ENCODE results near the gene CA10.

Gene CA10

DNA sequence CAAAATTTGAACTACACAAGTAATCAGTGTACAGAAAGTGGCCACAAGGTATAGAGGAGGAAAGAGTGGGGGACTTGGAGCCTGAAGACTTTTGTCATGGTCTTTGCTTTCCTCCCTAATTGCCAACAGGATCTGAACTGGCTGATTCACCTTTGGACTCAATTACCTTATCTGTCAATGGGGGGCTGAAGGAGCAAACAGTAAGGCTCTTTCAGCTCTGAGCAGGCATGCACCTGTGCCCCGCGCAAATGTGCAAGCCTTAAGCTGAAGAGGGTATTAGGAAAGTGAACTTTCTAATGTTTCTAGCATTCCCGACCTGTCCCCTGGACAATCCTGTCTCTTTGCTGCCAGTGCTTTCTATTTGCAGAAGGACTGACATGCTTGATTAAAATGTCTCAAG, 302.7 kb downstream of the CA10 start:
- DNase-seq, result no peak

DNA sequence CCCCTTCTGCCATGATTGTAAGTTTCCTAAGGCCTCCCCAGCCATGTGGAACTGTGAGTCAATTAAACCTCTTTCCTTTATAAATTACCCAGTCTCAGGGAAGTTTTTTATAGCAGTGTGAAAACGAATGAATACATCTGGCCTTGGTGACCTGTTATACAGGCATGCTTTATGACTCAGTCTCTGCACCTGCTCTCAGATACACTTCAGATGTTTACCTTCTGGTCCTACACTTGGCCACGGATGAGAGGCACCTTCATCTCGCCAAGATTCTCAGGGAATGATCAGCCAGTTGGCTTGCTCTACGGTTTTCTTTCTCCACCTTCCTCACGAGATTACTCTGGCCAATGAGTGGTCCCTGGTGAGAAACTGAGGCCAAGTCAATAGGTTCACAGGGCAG, 304.7 kb downstream of the CA10 start:
- DNase-seq, result no peak

DNA sequence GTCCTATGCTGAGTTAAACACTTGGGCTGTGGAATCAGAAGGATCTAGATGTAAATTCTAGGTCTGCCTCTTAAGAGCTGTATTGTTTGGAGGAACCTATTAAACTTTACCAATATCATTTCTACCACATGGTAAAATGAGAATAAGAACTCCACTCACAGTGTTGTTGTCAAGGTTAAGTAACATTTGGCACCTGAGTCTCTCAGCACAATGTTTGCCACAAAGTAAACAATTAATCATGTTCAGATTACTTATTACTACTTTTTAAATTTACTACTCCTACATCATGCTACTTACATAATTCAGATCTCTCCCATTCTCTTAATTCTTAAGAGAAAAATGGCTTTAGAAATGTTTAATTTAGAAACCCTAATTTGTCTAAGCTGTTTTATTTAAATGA, 305.9 kb downstream of the CA10 start:
- no peak for DNase-seq

DNA sequence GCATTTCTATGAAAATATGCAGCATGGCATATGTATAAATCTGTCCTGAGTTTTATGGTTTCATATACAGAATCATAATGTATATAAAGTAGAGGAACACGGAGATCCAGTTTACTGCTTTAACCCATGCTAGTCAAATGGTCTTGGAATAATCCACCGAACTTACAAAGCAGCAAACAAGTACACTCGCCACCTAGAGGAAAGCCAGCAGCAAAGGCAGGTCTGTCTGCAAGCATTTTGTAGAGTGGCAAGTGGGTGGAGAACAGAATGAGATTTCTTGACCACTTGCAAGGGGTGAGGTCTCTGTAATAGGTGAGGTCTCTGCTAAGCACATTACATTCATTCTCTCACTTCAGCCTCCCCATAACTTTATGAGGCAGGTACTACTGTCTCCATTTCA, 308.3 kb downstream of the CA10 start:
- DNase-seq, result no peak

DNA sequence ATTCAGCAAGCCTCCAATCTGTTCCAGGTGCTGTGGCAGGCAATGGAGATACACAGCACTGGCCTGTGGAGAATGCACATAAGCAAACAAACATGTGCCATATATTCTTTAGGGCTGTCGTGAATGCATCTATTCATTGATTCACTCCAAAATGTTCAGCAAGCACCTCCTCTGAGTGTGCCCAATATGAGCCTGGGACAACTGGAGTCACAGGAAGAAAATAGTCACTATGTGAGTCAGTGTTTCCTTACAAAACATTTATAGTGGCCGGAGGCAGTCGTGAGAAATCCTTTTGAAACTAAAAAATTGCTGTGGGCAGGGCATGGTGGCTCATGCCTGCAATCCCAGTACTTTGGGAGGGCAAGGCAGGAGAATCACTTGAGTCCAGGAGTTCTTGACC, 310.1 kb downstream of the CA10 start:
- DNase-seq, result no peak

DNA sequence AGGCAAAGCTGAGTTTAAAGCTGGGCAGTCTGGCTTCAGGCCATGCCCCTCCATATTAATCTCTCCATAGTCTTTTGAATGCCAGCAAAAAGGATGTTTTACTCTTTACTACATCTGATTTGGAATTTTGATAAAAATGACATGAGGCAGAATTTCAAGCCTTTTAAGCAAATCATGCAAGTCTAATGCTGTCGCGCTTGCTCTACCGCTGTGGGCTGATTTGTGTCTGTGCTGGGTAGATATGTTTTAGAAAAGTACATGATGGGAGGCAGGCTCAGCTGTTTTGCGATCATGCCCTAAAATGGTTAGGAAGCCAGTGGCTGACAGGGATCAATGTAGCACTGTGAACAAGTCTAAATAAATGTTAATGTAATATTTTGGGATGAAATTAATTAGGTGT, 311.9 kb downstream of the CA10 start:
- DNase-seq, result no peak

DNA sequence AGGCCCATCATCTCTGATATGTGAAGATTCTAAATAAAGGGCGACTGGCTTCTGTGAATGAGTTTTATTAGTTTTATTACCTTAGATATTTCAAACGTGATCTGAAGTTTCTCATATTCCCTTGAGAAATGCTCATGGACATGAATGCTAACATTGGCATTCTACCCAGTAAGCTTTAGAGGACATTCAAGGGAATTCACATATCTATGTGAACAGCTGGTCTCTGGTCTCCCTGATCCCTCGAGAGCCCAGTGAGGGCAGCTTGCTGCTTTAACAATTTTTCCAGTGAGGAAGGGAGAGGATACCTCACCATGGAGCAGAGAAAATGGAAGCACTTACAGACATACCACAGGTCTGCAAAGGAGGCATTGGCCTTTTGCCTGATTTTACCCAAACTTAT, 312.7 kb downstream of the CA10 start:
- DNase-seq, result no peak

DNA sequence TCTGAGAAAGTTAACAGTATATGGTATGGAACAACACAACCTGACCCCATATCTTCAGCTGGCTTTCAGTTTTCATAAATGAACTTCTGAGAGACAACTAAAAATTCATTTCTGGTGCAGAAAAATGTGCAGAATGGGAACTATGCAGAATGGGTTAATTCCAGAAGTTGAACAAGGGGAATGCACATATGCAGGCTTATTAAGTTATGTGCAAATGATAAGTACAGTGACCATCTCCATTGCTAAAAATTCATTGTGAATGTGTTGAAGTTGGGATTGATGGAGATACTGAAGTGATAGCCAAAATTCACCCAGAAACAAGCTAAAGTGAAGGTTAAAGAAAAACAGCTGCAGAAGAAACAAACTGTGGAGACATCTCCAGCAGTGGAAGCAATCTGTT, 315.8 kb downstream of the CA10 start:
- DNase-seq, result no peak

DNA sequence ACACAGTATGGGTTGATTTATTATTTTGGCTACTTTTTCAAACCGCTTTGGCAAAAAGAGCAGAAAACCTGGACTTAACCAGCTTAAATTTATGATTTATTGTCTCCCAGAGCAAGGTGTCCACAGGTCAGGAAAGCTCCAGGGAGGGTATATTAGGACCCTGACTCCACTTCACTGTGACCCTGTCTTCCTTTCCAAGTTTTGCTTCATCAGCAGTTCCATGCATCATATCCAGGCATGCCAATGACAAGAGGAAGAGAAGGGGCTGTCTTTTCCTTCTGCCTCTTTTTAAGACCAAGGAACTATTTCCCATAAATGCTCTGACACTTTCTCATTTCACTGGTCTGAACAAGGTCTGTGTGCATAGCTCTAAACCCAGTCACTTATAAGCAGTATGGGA, 316.8 kb downstream of the CA10 start:
- no peak for DNase-seq

DNA sequence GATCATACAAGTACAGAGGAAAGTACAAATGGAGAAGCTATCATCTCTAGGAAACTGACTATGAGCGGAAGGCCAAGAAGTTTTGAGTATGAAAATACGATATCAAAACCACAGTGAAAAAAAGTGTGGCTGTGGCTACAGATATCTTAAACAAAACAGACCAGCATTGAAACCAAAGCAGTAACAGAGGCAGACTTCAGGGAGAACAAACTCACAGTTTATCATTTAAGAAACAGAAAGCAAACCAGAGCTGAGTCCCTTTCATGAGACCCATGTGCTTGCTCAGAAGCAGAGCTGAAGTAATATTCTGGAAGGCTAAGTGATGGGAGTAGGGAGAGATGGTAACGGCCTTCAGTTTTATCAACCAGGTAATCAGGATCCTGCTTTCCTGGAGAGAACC, 317.8 kb downstream of the CA10 start:
- DNase-seq, result no peak

DNA sequence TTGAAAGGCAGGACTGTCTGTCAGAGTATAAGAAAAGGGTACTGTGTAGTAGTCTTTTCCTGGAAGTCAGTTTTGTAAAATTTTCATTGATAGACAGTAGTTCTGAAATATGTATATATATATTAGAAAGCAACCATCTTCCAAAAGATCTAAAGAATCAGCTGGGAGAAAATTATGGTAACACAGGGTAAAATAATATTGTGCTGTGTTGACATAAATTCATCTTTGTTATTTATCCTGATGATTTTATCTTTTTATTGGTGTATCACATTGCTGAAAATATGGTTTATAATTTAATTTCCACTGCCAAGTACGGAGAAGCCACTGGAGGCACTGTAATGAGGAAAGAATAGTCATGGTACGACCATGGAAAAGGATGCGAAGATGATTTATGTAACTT, 324.9 kb downstream of the CA10 start:
- DNase-seq, result no peak

DNA sequence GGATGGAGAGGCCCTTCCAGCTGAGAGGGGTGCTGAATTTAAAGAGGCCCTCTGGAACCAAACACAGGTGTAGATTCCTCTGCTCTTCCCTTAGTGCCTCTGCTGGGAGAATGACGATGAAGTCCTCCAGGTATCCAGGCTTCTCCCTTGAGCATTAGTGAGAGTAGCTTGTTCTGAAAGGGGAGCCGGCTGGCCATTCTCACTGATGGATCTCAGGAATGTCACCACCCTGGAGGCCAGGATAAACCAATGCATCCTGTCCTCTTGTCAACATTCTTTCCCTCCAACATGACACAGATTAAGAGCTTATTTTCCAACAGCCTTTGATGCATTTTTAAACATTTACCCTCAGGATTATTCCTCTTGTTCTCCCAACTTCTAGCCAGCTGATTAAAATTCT, 325.5 kb downstream of the CA10 start:
- no peak for DNase-seq

DNA sequence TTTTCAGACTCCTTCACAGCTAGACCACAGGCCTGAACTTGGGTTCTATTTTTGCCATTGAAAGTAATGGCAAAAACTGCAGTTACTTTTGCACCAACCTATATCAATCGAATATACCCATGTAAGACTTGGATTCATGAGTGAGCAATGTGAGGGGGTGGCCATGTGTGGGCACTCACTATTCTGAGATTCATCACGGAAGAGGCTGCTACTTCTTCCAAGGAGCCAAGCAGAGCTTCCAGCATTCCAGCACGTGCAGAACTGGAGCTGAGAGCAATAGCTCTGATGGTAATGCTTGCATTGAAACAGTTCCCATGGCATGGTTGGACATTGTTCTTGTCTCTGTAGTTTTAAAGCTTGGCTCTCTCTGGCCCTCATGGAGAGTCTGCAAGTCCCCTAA, 327.6 kb downstream of the CA10 start:
- DNase-seq, result no peak

DNA sequence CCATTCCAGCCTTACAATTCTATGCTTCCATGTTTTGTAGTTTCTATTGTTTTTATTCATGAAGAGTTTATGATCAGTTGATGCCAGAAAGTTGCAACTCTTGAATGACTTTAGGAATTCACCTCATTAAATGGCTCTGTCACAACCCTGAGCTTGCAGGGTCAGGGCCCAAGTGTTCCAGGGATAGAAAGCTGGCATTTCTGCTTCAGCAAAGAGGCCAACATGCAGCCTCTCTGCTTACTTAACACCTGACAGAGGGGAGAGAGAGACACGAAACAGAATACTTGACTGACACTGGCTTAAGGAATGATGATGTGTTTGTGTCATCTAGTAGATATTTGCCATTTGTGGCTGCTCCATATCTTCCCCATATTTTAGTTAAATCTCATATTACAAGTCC, 328.1 kb downstream of the CA10 start:
- DNase-seq, result no peak

DNA sequence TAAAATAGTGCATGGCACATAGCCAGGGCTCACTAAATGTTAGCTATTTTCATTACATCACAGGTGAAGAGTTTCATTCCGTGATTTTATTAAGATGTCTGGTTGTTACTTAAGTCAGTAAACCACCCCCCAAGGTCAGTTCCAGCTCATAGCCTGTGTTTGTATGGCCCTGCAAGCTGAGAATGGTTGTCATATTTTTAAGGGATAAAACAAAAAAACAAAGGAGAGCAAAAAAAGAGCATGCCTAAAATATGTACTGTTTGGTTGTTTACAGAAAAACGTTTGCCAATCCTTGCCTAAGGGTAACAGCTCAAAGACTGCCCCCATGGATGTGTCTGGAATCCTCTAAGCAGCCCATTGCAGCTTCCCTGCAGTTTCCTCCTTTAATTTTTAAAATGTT, 329.6 kb downstream of the CA10 start:
- no peak for DNase-seq

DNA sequence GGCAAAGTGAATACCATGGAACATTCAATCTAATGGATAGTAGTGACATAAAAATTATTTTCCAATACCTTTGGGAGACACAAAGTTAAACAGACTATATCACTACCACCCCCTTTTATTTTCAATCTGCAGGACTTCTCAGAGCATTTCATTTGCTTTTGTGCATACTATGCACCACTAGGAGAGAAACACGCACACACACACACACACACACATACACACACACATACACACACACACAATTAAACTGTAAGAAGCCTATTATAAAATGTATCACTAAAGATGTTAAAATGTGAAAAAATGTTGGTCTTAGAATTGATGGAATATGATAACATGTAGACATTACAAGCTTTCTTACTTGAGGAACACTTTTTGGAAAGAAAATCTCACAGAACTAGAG, 331.4 kb downstream of the CA10 start:
- no peak for DNase-seq

DNA sequence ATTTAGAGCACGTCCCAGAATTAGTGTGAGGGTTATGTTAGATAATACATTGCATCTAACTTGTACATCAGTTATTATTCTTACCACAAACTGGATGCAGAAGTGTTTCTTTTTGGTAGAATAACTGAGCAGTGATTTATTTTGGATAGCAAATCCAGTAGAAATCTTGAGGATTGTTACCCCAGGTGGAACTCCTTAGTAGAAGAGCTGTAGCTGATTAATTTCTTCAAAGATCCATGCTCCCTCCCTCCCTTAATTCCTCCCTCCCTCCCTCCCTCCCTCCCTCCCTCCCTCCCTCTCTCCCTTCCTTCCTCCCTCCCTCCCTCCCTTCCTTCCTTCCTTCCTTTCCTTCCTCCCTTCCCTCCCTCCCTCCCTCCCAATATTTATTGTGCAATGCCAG, 337.7 kb downstream of the CA10 start:
- DNase-seq, result no peak

DNA sequence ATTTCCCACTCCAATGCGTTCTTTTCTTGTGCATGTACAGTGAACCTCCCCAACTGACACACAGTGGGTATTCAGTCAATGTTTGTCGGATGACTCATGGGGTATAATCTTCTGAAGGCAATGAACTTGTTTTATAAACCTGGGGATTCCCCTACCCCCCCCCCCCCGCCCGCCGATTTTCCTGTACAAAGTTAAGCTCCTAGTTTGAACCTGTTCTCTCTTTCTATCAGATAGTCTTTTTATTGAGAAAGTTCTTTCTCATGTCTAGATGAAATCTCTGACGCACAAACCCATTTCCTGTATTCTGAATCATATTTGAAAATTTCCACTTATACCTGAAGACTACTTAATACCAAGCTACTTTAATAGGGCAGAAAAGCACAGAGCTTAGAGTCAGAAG, 338.3 kb downstream of the CA10 start:
- DNase-seq, result no peak

DNA sequence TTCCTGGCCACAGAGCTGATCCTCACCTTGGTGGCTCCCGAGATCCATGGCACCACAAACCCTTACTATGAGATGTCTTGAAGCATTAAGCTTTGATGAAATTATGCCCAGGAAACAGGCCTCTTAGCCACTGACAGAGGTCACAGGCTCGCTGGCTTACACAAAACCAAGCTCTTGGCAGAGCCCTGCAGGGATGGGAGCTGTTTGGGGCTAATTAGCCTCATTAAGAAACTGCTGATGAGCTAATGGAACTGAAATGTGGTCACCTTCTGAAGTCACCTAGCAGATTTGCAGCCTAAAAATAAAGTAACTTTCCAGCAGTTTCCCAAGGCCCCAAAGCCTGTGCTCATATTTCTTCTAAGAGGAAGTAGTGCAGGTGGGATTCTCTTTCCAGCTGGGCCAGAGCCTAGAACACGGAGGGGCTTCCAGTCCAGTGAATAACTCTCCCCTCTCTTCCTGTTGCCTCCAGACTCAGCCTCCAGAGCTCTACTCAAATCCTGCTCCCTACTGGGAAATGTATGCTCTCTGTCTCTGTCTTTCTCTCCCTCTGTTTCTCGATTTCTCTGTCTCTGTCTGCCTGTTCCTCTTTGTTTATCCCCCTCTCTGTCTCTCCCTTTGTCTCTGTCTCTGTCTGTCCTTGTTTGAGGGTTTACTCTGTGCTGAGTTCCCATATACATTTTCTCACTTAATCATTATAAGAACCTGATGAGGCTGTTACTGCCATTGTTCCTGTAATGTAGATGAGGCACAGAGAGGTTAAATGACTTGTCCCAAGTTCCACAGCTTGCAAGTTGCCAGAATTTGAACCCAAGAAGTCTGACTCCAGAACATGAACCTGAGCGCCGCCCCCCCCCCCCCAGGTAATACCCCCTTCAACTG, 338.9 kb downstream of the CA10 start:
- DNase-seq, result no peak

DNA sequence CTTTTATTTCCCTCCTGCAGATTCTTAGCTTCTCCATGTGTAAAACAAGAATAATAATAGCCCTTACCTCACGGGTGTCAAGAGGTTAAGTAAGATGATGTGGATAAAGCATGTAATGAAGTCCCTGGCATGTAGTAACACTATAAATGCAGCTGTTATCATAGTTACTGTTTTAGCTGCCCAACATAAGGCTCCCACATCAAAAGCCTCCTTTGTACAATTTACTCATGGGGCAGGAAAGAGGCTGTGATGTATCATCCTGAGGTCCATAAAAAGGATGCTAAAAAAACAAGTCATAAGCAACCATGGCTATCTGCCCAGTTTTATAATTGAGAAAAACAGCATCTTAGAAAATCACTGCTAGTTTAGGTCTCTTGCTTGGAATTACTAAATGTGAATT, 339.7 kb downstream of the CA10 start:
- DNase-seq, result no peak

DNA sequence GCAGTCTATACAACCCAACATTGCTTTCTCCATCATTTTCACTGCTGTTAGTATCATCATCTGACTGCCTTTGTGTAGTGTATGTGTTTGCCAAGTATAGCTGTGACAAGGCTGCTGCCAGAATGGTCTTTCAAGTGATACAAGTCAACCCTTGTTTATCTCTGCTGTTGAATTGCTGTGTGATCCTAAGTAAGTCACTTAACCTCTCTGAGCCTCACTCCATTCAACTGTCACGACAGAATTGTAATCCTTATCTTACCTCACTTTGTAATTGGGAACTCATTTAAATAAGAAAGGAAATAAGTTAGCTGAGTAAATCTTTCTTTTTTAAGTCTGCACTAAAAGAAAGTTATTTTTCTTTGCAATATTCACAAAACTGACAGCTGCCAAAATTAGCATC, 340.6 kb downstream of the CA10 start:
- no peak for DNase-seq

DNA sequence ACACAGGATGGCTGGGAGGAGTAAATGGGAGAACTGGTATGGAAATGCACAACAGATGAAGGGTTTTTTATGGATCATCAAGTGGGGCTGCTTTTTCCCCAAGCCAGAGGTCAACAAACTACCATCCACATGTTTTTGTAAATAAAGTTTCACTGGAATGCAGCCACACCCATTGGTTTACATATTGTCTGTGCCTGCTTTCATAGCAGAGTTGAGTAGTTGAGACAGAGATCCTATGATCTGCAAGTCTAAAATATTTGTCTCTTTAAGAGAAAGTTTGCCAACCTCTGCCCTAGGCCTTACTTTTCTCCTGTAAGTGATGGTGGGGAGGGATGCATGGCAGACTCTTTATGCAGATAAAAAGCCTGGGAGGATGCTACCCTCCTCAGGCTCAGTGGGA, 341.4 kb downstream of the CA10 start:
- DNase-seq, result no peak

DNA sequence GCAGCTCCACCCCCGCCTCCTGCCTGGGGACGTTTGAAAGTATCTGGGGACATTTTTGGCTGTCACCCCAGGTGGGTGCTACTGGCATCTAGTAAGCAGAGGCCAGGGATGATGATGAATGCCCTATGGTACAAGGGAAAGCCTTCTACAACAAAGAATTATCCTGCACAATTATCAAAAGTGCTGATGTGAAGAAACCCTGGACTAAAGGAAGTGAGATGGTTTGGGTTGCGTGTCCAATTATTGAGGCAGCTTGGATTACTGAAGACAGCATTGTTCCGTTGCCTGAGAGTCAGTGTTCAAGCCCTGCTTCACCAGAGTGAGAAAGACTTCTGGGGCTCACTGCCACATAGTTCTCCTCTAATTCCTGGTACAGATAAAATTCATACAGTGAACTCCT, 343.4 kb downstream of the CA10 start:
- DNase-seq, result no peak

DNA sequence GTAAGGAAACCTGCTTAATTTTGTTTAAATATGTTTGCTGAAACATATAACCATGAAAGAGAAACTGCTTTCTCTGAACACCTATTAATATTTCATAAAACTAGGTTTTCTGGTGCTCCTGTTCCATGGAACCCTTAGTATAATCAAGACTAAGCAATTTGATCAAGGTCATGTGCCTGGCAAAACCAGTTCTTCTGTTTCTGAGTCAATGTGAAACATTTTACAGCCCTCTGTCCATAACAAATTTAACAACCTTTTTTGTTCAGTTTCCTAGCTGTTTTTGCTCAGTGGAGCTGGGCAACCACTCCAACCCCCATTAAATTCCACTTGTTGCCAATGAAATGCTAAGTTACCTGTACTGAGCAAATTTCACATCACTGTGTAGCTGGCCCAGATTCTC, 344.0 kb downstream of the CA10 start:
- no peak for DNase-seq

DNA sequence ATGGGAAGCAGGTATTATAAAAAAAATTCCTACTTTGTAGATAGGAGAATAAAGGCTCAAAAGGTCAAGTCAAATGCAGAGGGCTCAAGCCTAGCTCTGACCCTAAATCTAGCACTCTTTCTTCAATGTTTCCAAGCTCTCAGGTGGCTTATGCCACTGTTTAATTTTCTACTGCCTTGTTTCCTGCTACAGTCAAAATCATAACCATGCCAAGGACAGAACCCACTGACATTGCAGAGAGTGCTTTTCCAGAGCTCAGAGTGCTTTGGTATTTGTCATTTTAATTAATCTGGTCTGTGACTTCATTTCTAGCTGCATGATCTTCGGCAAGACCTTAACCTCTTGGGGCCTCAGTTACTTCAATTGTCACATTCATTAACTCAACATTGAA, 344.7 kb downstream of the CA10 start:
- DNase-seq, result no peak
